Epithelial cell of esophagus (primary cell): ENCODE measurements around the gene POU3F3.

ENCODE experiments used
- DNase-seq: peaks from one replicate; pipeline ENCODE4 v3.0.0; 2010; ENCODE audit warnings: low read depth
- H3K4me3 ChIP-seq: 2 replicates; pipeline ENCODE4 v1.5.1; 2011; ENCODE audit warnings: mild to moderate bottlenecking, low read length, control low read depth
- CTCF ChIP-seq: IDR thresholded peaks from 2 replicates; pipeline ENCODE4 v1.5.1; 2011; ENCODE audit warnings: low read depth, mild to moderate bottlenecking, low read length, control low read depth, inconsistent platforms; ENCODE audit not compliant: insufficient read depth; ENCODE audit errors: missing control alignments

POU3F3 gene

GRCh38 chr2:104853534-104854497 lies at the start of gene POU3F3:
Gene POU3F3, plus strand, starts transcription at chr2:104854115. Its CDS starts 1,396 bp downstream, at chr2:104855511.
- no peak within 1 kb of the TSS for H3K4me3 ChIP-seq
- no peak for DNase-seq

DNA sequence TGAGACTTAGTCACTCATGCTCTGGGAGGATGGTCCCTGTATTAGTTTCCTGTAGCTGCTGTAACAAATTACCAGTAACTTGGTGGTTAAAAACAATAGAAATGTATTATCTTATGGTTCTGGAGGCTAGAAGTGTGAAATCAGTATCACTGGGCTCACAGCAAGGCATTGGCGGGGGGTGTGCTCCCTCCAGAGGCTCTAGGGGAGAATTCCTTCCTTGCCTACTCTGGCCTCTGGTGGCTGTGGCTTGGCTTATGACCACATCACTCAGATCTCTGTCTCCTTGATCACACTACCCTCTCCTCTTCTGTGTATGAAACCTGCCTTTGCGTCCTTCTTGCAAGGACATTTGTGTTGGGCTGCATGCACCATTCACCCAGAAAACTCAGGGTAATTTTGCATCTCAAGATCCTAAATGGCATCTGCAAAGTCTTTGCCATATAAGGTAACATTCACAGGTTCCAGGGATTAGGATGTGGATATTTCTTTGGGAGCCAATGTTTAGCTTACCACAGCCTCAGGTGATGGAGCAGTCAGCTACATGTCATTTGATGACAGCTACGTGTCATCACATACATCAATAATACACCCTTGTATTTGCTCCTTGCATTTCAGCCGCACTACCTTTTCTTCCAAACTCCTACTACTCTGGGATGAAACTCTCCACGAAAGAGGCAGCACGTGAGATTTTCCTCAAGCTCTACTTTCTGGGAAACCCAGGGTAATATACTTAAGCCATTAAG lies 49.6 kb upstream of the POU3F3 start:
- no peak for DNase-seq
- no peak for TF ChIP-seq CTCF

More at GRCh38 chr2:104853534-104854497, at the start of gene POU3F3:
- TF ChIP-seq CTCF, result no peak

DNA sequence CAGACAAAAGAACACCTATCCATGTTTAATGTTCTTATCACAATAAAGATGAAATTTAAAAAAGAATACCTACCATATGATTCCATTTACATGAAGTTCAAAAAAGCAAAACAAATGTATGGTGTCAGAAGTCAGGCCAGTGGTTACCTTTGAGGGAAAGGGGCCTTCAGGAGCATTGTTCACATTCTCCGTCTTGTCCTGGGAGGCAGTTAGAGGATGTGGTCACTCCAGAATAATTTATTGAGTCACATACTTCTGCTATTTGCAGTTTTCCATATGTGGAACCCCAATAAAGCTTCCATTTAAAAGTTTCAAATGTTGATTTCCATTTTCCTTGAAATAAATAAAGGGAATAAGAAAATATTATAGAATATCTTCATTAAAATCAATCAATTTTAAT lies 41.6 kb upstream of the POU3F3 start:
- DNase-seq, result no peak
- no peak overlapping the region for H3K4me3 ChIP-seq
- TF ChIP-seq CTCF, result no peak

More for the DNA sequence above, 49.6 kb upstream of the POU3F3 start:
- no peak overlapping the region for H3K4me3 ChIP-seq

DNA sequence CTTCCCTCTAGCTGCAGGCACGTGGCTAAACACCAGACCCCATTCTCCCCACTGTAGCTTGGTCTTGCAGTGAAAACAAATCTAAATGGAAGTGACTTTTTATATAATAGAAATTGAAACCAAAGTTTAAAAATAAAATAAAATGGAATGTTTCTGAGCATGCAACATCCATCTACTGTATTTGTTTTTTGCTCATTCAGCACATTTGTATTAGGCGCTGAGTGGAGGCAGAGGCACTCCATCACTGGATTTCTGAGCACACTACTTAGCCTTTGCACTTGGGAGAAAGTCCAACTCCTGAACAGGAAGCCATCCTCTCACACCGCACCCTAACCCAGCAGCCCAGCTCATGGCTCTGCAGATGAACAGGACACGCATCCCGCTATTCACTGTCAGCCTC lies 37.8 kb upstream of the POU3F3 start:
- no peak overlapping the region for H3K4me3 ChIP-seq
- no peak for DNase-seq
- no peak for TF ChIP-seq CTCF

GRCh38 chr2:104818264-104818663 lies 35.7 kb upstream of the POU3F3 start:
- TF ChIP-seq CTCF, result no peak
- DNase-seq, result no peak
- H3K4me3 ChIP-seq, result no peak overlapping the region

- DNase-seq, result no peak
- no peak overlapping the region for H3K4me3 ChIP-seq
- TF ChIP-seq CTCF, result no peak
These were observed 33.8 kb upstream of the POU3F3 start for GRCh38 chr2:104820126-104820525.
